PC-9 (cell line): Measurements from ENCODE around the gene PAPSS1. TPM values are rescaled to one million over a fixed set of nuclear protein-coding genes. Genes with fewer than 3 reads are reported as not detected.

Experiments used
- BruUV-seq: library from RNA; stranded (reverse); fragments of 400-500 nt; replicated peaks from 2 replicates; lab custom pipeline; 2021; lab: Mats Ljungman, UMichigan
- CTCF ChIA-PET: fragments of 300-600 bp; sonication (Branson Sonifier 250); formaldehyde crosslinking; loops from one replicate; lab custom pipeline; 2022; ENCODE audit warnings: antibody characterized with exemption; lab: Charles Lee
- POLR2A ChIA-PET: fragments of 300-600 bp; sonication (Branson Sonifier 250); formaldehyde crosslinking; loops from one replicate; lab custom pipeline; 2022; ENCODE audit warnings: antibody characterized with exemption; ENCODE audit not compliant: unreplicated experiment; lab: Charles Lee
- DNase-seq, 2 experiments: peaks; one replicate each; pipeline versions ENCODE4 v3.0.0 to v3.0.0-alpha.2; 2015 to 2022; ENCODE audit warnings: mixed read lengths in 1 of 2
- H2AFZ ChIP-seq: fragments of 200-600 bp; sonication (generic); 2 replicates; pipeline ENCODE4 v1.8.1; 2017; ENCODE audit warnings: antibody characterized with exemption
- H3F3A ChIP-seq: fragments of 200-600 bp; sonication (generic); 2 replicates; pipeline ENCODE4 v1.8.1; 2017; ENCODE audit warnings: antibody characterized with exemption, mild to moderate bottlenecking, low read depth; ENCODE audit not compliant: insufficient read depth
- H3K27ac ChIP-seq: fragments of 200-600 bp; sonication (generic); 2 replicates; pipeline ENCODE4 v1.6.1; 2016; ENCODE audit warnings: mixed run types
- H3K27me3 ChIP-seq: fragments of 200-600 bp; sonication (generic); 2 replicates; pipeline ENCODE4 v1.6.1; 2016; ENCODE audit warnings: low read depth, mixed run types; ENCODE audit not compliant: insufficient read depth
- H3K36me3 ChIP-seq: fragments of 200-600 bp; sonication (generic); 2 replicates; pipeline ENCODE4 v1.6.1; 2016; ENCODE audit warnings: low read depth, mixed run types
- H3K4me1 ChIP-seq: fragments of 200-600 bp; sonication (generic); replicated peaks from 2 replicates; pipeline ENCODE4 v1.6.1; 2016; ENCODE audit warnings: mixed run types; ENCODE audit not compliant: insufficient read depth
- H3K4me2 ChIP-seq: fragments of 200-600 bp; sonication (generic); 2 replicates; pipeline ENCODE4 v1.6.1; 2017; ENCODE audit warnings: mixed run types
- H3K4me3 ChIP-seq: fragments of 200-600 bp; sonication (generic); 2 replicates; pipeline ENCODE4 v1.6.1; 2016; ENCODE audit warnings: mixed run types
- H3K79me2 ChIP-seq: fragments of 200-600 bp; sonication (generic); 2 replicates; pipeline ENCODE4 v1.6.1; 2017; ENCODE audit warnings: low read depth, mixed run types
- H3K9me2 ChIP-seq: fragments of 200-600 bp; sonication (generic); 2 replicates; pipeline ENCODE4 v1.8.1; 2017; ENCODE audit warnings: mild to moderate bottlenecking; ENCODE audit not compliant: insufficient read depth
- H3K9me3 ChIP-seq: fragments of 200-600 bp; sonication (generic); 2 replicates; pipeline ENCODE4 v1.8.1; 2016; ENCODE audit warnings: low read depth; ENCODE audit not compliant: insufficient read depth
- H4K20me1 ChIP-seq: fragments of 200-600 bp; sonication (generic); 2 replicates; pipeline ENCODE4 v1.8.1; 2017; ENCODE audit not compliant: insufficient read depth
- CTCF ChIP-seq: fragments of 200-600 bp; sonication (generic); conservative IDR thresholded peaks from 2 replicates; pipeline ENCODE4 v1.6.1; 2017; ENCODE audit warnings: mixed run types, antibody characterized with exemption, mild to moderate bottlenecking, moderate library complexity
- EZH2 ChIP-seq: fragments of 200-600 bp; sonication (generic); IDR thresholded peaks from 2 replicates; pipeline ENCODE4 v1.8.0; 2017; ENCODE audit warnings: antibody characterized with exemption, low read depth
- intact Hi-C: fragments of 100-400 bp; cut with micrococcal nuclease; formaldehyde crosslinking; loops from one replicate; pipeline ENCODE4 v1.10.0; 2022; ENCODE audit not compliant: unreplicated experiment
- total RNA-seq: library from RNA; stranded (reverse); gene quantifications from 2 replicates; pipeline ENCODE4 v1.2.3, GENCODE V29; 2021

PAPSS1 gene
- total RNA-seq, 1 experiment from 2014 or later, result 18.8 TPM

- Histone ChIP-seq H3K27me3 (no peaks in the 10 kb centered on the region), H3F3A (peaks cover 9% of the 10 kb centered on the region; the same call in 1 of the 2 replicates), H3K4me3 (no peak overlapping the region), H3K36me3 (no peaks in the 10 kb centered on the region), H3K9me3 (no peaks in the 10 kb centered on the region), H3K4me2 (no peak overlapping the region), H4K20me1 (no peaks in the 10 kb centered on the region), H2AFZ (no peak overlapping the region), H3K79me2 (no peaks in the 10 kb centered on the region), H3K4me1 (peaks cover 16% of the 10 kb centered on the region), H3K9me2 (no peaks in the 10 kb centered on the region), H3K27ac (no peak overlapping the region)
- no peak for DNase-seq
- intact Hi-C loops, result no loop called here
- no TSS peak for BruUV-seq
- TF ChIP-seq EZH2 (no peak), CTCF (no peak)
- CTCF ChIA-PET, result no interaction called here
- POLR2A ChIA-PET, result no interaction called here
Observed at GRCh38 chr4:107751670-107752069, 31.6 kb upstream of the PAPSS1 start.

GRCh38 chr4:107747748-107748486 lies 27.9 kb upstream of the PAPSS1 start:
- no peaks in the 10 kb centered on the region for H4K20me1 ChIP-seq
- H3F3A ChIP-seq, result peaks cover 9% of the 10 kb centered on the region; the same call in 1 of the 2 replicates
- no peaks in the 10 kb centered on the region for H3K36me3 ChIP-seq
- H3K27ac ChIP-seq, result no peak overlapping the region
- no peaks in the 10 kb centered on the region for H3K9me3 ChIP-seq
- no peaks in the 10 kb centered on the region for H3K9me2 ChIP-seq
- intact Hi-C loops, result no loop called here
- no peak overlapping the region for H2AFZ ChIP-seq
- ChIA-PET CTCF (no interaction called here), POLR2A (interaction anchor here (0.6 kb wide), 1 partner anchor 475 kb away, joined by 5 read pairs; no protein-coding TSS in a partner anchor)
- TF ChIP-seq EZH2 (no peak), CTCF (no peak)
- DNase-seq, result peak in 1 of 2 experiments; percentile 58
- peaks cover 22% of the 10 kb centered on the region for H3K4me1 ChIP-seq
- no peaks in the 10 kb centered on the region for H3K79me2 ChIP-seq
- no peaks in the 10 kb centered on the region for H3K27me3 ChIP-seq
- H3K4me3 ChIP-seq, result no peak overlapping the region
- no TSS peak for BruUV-seq
- peak overlapping the region; percentile 42; the same call in 1 of the 2 replicates for H3K4me2 ChIP-seq

- Histone ChIP-seq H3K4me1 (peaks cover 22% of the 10 kb centered on the region), H3K27me3 (no peaks in the 10 kb centered on the region), H4K20me1 (no peaks in the 10 kb centered on the region), H3K79me2 (no peaks in the 10 kb centered on the region), H3F3A (peaks cover 9% of the 10 kb centered on the region; the same call in 1 of the 2 replicates), H3K9me3 (no peaks in the 10 kb centered on the region), H3K36me3 (no peaks in the 10 kb centered on the region), H3K4me3 (no peak overlapping the region), H3K27ac (no peak overlapping the region), H3K4me2 (no peak overlapping the region), H3K9me2 (no peaks in the 10 kb centered on the region), H2AFZ (no peak overlapping the region)
- CTCF ChIA-PET, result no interaction called here
- intact Hi-C loops, result no loop called here
- TF ChIP-seq EZH2 (no peak), CTCF (no peak)
- BruUV-seq, result no TSS peak
- no peak for DNase-seq
- POLR2A ChIA-PET, result no interaction called here
Observed at GRCh38 chr4:107746161-107746560, 26.1 kb upstream of the PAPSS1 start.
